ENCODE measurements around the gene GBA2. TPM values are rescaled to one million over a fixed set of nuclear protein-coding genes. Genes with fewer than 3 reads are reported as not detected.

GBA2 gene
- total RNA-seq, 1 experiment from 2014 or later, result 63.6 TPM

- TF ChIP-seq REST (IDR thresholded peaks at IDR 0.05; ENCODE audit: low read depth) (no peak), ELF1 (IDR thresholded peaks at IDR 0.05; ENCODE audit: borderline replicate concordance, low read depth) (no peak), SRF (IDR thresholded peaks at IDR 0.05; ENCODE audit: low read depth) (no peak)
These were observed 41.0 kb upstream of the GBA2 start (continued) for GRCh38 chr9:35790025-35790384.

GRCh38 chr9:35789541-35789940, 40.5 kb upstream of the GBA2 start:
- ChIA-PET POLR2A (no interaction called here), RAD21 (ENCODE audit: low non-redundant PET in 1 of 2, low total read pairs in 2 of 2, uncharacterized antibody in 2 of 2, unreplicated experiment in 2 of 2) (interaction anchor here (1.3 kb wide), 2 partner anchors 37 to 93 kb away, joined by 3 to 8 read pairs; no protein-coding TSS in a partner anchor), CTCF (interaction anchor here (0.8 to 3.7 kb wide), 16 partner anchors 7 to 234 kb away, joined by 3 to 46 read pairs (median 6); partner anchors contain the start of genes HINT2 and SPAG8)
- Histone ChIP-seq H3K36me3 (ENCODE audit: control insufficient read depth in 1 of 2, insufficient read depth in 2 of 2, low read length in 2 of 2) (0 out of 4 replicates have a peak, but pooled peaks cover 0 to 4% of the 10 kb centered on the region in 2 experiments), H3K4me2 (ENCODE audit: low read length) (no peak overlapping the region), H3K27me3 (ENCODE audit: insufficient read depth, low read length) (no peaks in the 10 kb centered on the region), H2AFZ (ENCODE audit: low read depth, low read length, poor library complexity, severe bottlenecking) (no peak overlapping the region), H3K4me3 (replicated peaks in 1 of 2; ENCODE audit: low read depth in 1 of 2, low read length in 2 of 2) (no peak overlapping the region), H3K9me3 (ENCODE audit: control insufficient read depth in 1 of 2, insufficient read depth in 1 of 2, low read depth in 1 of 2, low read length in 2 of 2) (no peaks in the 10 kb centered on the region), H3K79me2 (ENCODE audit: insufficient read depth, low read length) (no peaks in the 10 kb centered on the region), H3K27ac (ENCODE audit: low read depth, low read length) (no peak overlapping the region), H3K9me2 (ENCODE audit: insufficient read depth) (no peaks in the 10 kb centered on the region), H3K4me1 (ENCODE audit: control insufficient read depth in 1 of 2, insufficient read depth in 2 of 2, low read length in 2 of 2) (no peaks in the 10 kb centered on the region), H4K20me1 (ENCODE audit: insufficient read depth) (no peaks in the 10 kb centered on the region), H3K9ac (ENCODE audit: low read length) (no peak overlapping the region)
- TF ChIP-seq FOSL1 (IDR thresholded peaks at IDR 0.05; ENCODE audit: low read depth) (no peak), RAD21 (IDR thresholded peaks at IDR 0.05; ENCODE audit: low read depth) (no peak), ATF3 (IDR thresholded peaks at IDR 0.05) (no peak), ZNF274 (IDR thresholded peaks at IDR 0.05; ENCODE audit: low read depth, low read length) (no peak), JUND (IDR thresholded peaks at IDR 0.05) (no peak), POLR2A (IDR thresholded peaks at IDR 0.05; ENCODE audit: borderline replicate concordance, extremely low read depth, insufficient read depth, insufficient read length) (no peak), SRF (IDR thresholded peaks at IDR 0.05; ENCODE audit: low read depth) (no peak), CEBPB (IDR thresholded peaks at IDR 0.05; ENCODE audit: low read depth) (no peak), ELF1 (IDR thresholded peaks at IDR 0.05; ENCODE audit: borderline replicate concordance, low read depth) (no peak), EZH2 (IDR thresholded peaks at IDR 0.05) (no peak)
- intact Hi-C loops (cut with micrococcal nuclease), result no loop called here
- no TSS peak for BruUV-seq (replicated peaks)
- no peak for DNase-seq (ENCODE audit: low read depth, low spot score)
- no peak for ATAC-seq
